ENCODE data around the gene PDP2.

DNA sequence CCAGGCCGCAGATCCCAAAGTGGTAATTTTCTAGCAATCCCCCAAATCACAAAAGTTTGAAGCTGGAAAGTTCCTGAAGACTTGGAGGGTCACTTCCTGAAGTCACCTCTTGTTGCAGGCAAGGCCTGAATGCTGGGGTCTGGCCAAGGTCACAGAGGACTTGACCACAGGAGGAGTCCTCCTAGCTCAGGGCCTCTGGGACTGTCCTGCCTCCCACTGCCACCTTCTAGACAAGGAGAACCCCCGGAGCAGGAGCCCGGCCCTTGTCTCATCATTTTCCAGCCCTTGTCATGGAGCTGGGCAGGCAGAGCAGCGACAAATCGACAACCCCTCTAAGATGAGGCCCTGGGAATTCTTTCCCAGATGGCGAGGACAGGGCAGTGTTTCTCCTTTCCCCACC, 38.0 kb downstream of the PDP2 start:
- no peak for TF ChIP-seq EZH2phosphoT487 (IDR thresholded peaks at IDR 0.05; ENCODE audit: borderline replicate concordance, low read length)
- TF ChIP-seq, protein P1, sequence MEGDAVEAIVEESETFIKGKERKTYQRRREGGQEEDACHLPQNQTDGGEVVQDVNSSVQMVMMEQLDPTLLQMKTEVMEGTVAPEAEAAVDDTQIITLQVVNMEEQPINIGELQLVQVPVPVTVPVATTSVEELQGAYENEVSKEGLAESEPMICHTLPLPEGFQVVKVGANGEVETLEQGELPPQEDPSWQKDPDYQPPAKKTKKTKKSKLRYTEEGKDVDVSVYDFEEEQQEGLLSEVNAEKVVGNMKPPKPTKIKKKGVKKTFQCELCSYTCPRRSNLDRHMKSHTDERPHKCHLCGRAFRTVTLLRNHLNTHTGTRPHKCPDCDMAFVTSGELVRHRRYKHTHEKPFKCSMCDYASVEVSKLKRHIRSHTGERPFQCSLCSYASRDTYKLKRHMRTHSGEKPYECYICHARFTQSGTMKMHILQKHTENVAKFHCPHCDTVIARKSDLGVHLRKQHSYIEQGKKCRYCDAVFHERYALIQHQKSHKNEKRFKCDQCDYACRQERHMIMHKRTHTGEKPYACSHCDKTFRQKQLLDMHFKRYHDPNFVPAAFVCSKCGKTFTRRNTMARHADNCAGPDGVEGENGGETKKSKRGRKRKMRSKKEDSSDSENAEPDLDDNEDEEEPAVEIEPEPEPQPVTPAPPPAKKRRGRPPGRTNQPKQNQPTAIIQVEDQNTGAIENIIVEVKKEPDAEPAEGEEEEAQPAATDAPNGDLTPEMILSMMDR (IDR thresholded peaks at IDR 0.05; ENCODE audit: low read depth, low read length, poor library complexity, severe bottlenecking) = no peak
